IMR-90 (cell line): ENCODE measurements around the gene ESAM. TPM values are rescaled to one million over a fixed set of nuclear protein-coding genes. Genes with fewer than 3 reads are reported as not detected.

Experiments
- ATAC-seq: fragments of 200-7000 bp; cut with Tn5 transposase; 2 replicates; pipeline ENCODE4 v1.9.1; 2020; ENCODE audit warnings: low read depth, mild to moderate bottlenecking, moderate library complexity
- BruUV-seq: library from RNA; stranded (reverse); fragments of 400-500 nt; replicated peaks from 2 replicates; lab custom pipeline; 2021; lab: Mats Ljungman, UMichigan
- CTCF ChIA-PET: fragments of 300-600 bp; formaldehyde crosslinking; extraction: SDS; loops from one replicate; lab custom pipeline; 2021; ENCODE audit warnings: antibody characterized with exemption; lab: Yijun Ruan, JAX
- POLR2A ChIA-PET: fragments of 300-600 bp; sonication (Branson Sonifier 250); formaldehyde crosslinking; loops from one replicate; lab custom pipeline; 2022; ENCODE audit warnings: antibody characterized with exemption; ENCODE audit not compliant: unreplicated experiment; lab: Charles Lee
- DNase-seq: peaks from one replicate; pipeline ENCODE4 v3.0.0; 2013
- H2AFZ ChIP-seq: replicated peaks from 2 replicates; pipeline ENCODE3; 2013; ENCODE audit warnings: low read length, mild to moderate bottlenecking; ENCODE audit not compliant: poor library complexity
- H2AK5ac ChIP-seq: 2 replicates; pipeline ENCODE4 v1.6.1; 2013; ENCODE audit warnings: low read depth, low read length, inconsistent platforms
- H2AK9ac ChIP-seq: replicated peaks from 2 replicates; pipeline ENCODE3; 2013; ENCODE audit warnings: mild to moderate bottlenecking, low read depth, low read length, moderate library complexity; ENCODE audit not compliant: poor library complexity
- H2BK120ac ChIP-seq: 2 replicates; pipeline ENCODE4 v1.6.1; 2013; ENCODE audit warnings: low read depth, low read length, inconsistent platforms
- H2BK15ac ChIP-seq: 3 replicates; pipeline ENCODE4 v1.6.1; 2013; ENCODE audit warnings: low read depth, low read length, inconsistent platforms
- H2BK20ac ChIP-seq: 2 replicates; pipeline ENCODE4 v1.6.1; 2013; ENCODE audit warnings: low read depth, mild to moderate bottlenecking, inconsistent platforms, low read length, moderate library complexity
- H2BK5ac ChIP-seq: 2 replicates; pipeline ENCODE4 v1.6.1; 2013; ENCODE audit warnings: mild to moderate bottlenecking, low read depth, low read length, inconsistent platforms; ENCODE audit not compliant: poor library complexity, severe bottlenecking
- H3K14ac ChIP-seq: replicated peaks from 2 replicates; pipeline ENCODE4 v1.6.1; 2013; ENCODE audit warnings: low read depth, low read length, inconsistent platforms
- H3K18ac ChIP-seq: 2 replicates; pipeline ENCODE4 v1.6.1; 2013; ENCODE audit warnings: low read depth, low read length, control low read depth
- H3K23ac ChIP-seq: 2 replicates; pipeline ENCODE4 v1.6.1; 2013; ENCODE audit warnings: low read depth, low read length, inconsistent platforms
- H3K27ac ChIP-seq: 2 replicates; pipeline ENCODE4 v1.5.1; 2013; ENCODE audit warnings: mild to moderate bottlenecking, control low read depth, low read length; ENCODE audit not compliant: insufficient read depth
- H3K27me3 ChIP-seq: 2 replicates; pipeline ENCODE4 v1.6.1; 2013; ENCODE audit warnings: low read length; ENCODE audit not compliant: control insufficient read depth, insufficient read depth
- H3K36me3 ChIP-seq: 2 replicates; pipeline ENCODE4 v1.6.1; 2013; ENCODE audit warnings: low read length, mixed read lengths; ENCODE audit not compliant: control insufficient read depth, insufficient read depth
- H3K4ac ChIP-seq: 2 replicates; pipeline ENCODE4 v1.6.1; 2013; ENCODE audit warnings: low read depth, low read length, inconsistent platforms
- H3K4me1 ChIP-seq: 2 replicates; pipeline ENCODE4 v1.6.1; 2013; ENCODE audit warnings: low read length, mixed read lengths; ENCODE audit not compliant: control insufficient read depth, insufficient read depth
- H3K4me2 ChIP-seq: 2 replicates; pipeline ENCODE4 v1.6.1; 2013; ENCODE audit warnings: low read depth, mild to moderate bottlenecking, control low read depth, low read length, moderate library complexity
- H3K4me3 ChIP-seq: 2 replicates; pipeline ENCODE4 v1.5.1; 2013; ENCODE audit warnings: low read depth, mild to moderate bottlenecking, control low read depth, low read length, moderate library complexity; ENCODE audit not compliant: insufficient read depth
- H3K56ac ChIP-seq: 2 replicates; pipeline ENCODE4 v1.6.1; 2013; ENCODE audit warnings: low read length, inconsistent platforms; ENCODE audit not compliant: insufficient read depth; ENCODE audit errors: extremely low read depth
- H3K79me1 ChIP-seq, 2 experiments: 2 replicates each; pipeline ENCODE4 v1.6.1; 2013; ENCODE audit warnings: low read length in 2 of 2, inconsistent platforms in 1 of 2, low read depth in 1 of 2
- H3K9ac ChIP-seq: 2 replicates; pipeline ENCODE4 v1.6.1; 2013; ENCODE audit warnings: low read depth, low read length, control low read depth
- H3K9me1 ChIP-seq: 2 replicates; pipeline ENCODE4 v1.6.1; 2013; ENCODE audit warnings: low read length, inconsistent platforms; ENCODE audit not compliant: insufficient read depth
- H3K9me3 ChIP-seq: 2 replicates; pipeline ENCODE4 v1.6.1; 2013; ENCODE audit warnings: low read length; ENCODE audit not compliant: control insufficient read depth, insufficient read depth
- H4K20me1 ChIP-seq: 2 replicates; pipeline ENCODE4 v1.6.1; 2013; ENCODE audit warnings: low read length, inconsistent platforms; ENCODE audit not compliant: insufficient read depth
- H4K5ac ChIP-seq: 2 replicates; pipeline ENCODE4 v1.6.1; 2013; ENCODE audit warnings: mild to moderate bottlenecking, low read depth, low read length, control low read depth
- H4K8ac ChIP-seq, 2 experiments: 2 replicates each; pipeline ENCODE4 v1.6.1; 2013; ENCODE audit warnings: low read depth in 2 of 2, low read length in 2 of 2, control low read depth in 1 of 2, inconsistent platforms in 1 of 2
- H4K91ac ChIP-seq: 2 replicates; pipeline ENCODE4 v1.6.1; 2013; ENCODE audit warnings: low read depth, low read length, inconsistent platforms; ENCODE audit not compliant: insufficient read depth
- BHLHE40 ChIP-seq: fragments of 150-350 bp; IDR thresholded peaks from 2 replicates; pipeline ENCODE4 v1.6.1; 2016; ENCODE audit warnings: mild to moderate bottlenecking, low read depth, low read length
- CEBPB ChIP-seq: IDR thresholded peaks from 2 replicates; pipeline ENCODE4 v1.6.1; 2012; ENCODE audit warnings: low read depth, low read length, improper control_type of control experiment
- CHD1 ChIP-seq: IDR thresholded peaks from 2 replicates; pipeline ENCODE4 v1.6.1; 2012; ENCODE audit warnings: low read depth, low read length, improper control_type of control experiment
- MXI1 ChIP-seq: IDR thresholded peaks from 2 replicates; pipeline ENCODE4 v1.6.1; 2012; ENCODE audit warnings: low read depth, mild to moderate bottlenecking, low read length, moderate library complexity, borderline replicate concordance
- NFE2L2 ChIP-seq: fragments of 150-350 bp; IDR thresholded peaks from 2 replicates; pipeline ENCODE4 v1.6.1; 2016; ENCODE audit warnings: low read depth, mild to moderate bottlenecking, low read length
- USF2 ChIP-seq: fragments of 150-350 bp; IDR thresholded peaks from 2 replicates; pipeline ENCODE4 v1.6.1; 2017; ENCODE audit warnings: mild to moderate bottlenecking, antibody characterized with exemption, low read length, low read depth
- dilution Hi-C: fragments of 300-500 bp; cut with HindIII; formaldehyde crosslinking; loops from one replicate; pipeline ENCODE4 v1.14.3; 2018; ENCODE audit warnings: low sequenced_read_pairs; ENCODE audit not compliant: unreplicated experiment
- in situ Hi-C: fragments of 300-500 bp; cut with MboI; formaldehyde crosslinking; loops from 3 replicates; pipeline ENCODE4 v1.14.3; 2019; ENCODE audit warnings: low sequenced_read_pairs, inconsistent platforms, mixed read lengths
- intact Hi-C: fragments of 100-400 bp; cut with micrococcal nuclease; formaldehyde crosslinking; loops from 2 replicates; pipeline ENCODE4 v1.10.0; 2022
- polyA plus RNA-seq, 3 experiments: library from polyadenylated mRNA; depleted of rRNA; stranded (reverse); fragments of >200 nt; gene quantifications; 2 replicates each; pipeline ENCODE4 v1.2.3, GENCODE V29; 2012; ENCODE audit warnings: low replicate concordance in 1 of 3
- total RNA-seq: library from RNA; depleted of rRNA; stranded (reverse); fragments of >200 nt; gene quantifications from 2 replicates; pipeline ENCODE4 v1.2.3, GENCODE V29; 2012

ESAM gene
- total and polyA plus RNA-seq, 2 of the 4 experiments (the other 2 are of a cell fraction): under 0.01 to 0.12 TPM

- H2BK15ac ChIP-seq: no peak overlapping the region; the same call in 2 of the 3 replicates
- TF ChIP-seq USF2 (no peak), CHD1 (no peak), MXI1 (no peak), BHLHE40 (no peak), NFE2L2 (no peak), CEBPB (no peak)
- H3K79me1 ChIP-seq: no peaks in the 10 kb centered on the region
- H3K36me3 ChIP-seq: no peaks in the 10 kb centered on the region
- peak overlapping the region; percentile 68; the same call in 1 of the 2 replicates for H2BK20ac ChIP-seq
- H3K9me3 ChIP-seq: no peaks in the 10 kb centered on the region
- no peak overlapping the region for H3K27ac ChIP-seq
- ChIA-PET CTCF (interaction anchor here (1.5 kb wide), 1 partner anchor 9 kb away, joined by 3 read pairs; no protein-coding TSS in a partner anchor), POLR2A (no interaction called here)
- H3K14ac ChIP-seq: 0 out of 2 replicates have a peak overlapping the region, but pooled peaks have one; percentile 37
- no peak overlapping the region for H3K9ac ChIP-seq
- no peaks in the 10 kb centered on the region; the same call in 1 of the 2 replicates for H3K27me3 ChIP-seq
- ATAC-seq: peak; percentile 16; the same call in 1 of the 2 replicates
- H2AK9ac ChIP-seq: no peak overlapping the region
- no peak overlapping the region for H3K4me2 ChIP-seq
- H4K8ac ChIP-seq: peak overlapping the region in 1 of 2 experiments; percentile 74; a peak in 2 of 4 replicates
- dilution Hi-C loops (no loop called here), intact Hi-C loops (no loop called here), in situ Hi-C loops (no loop called here)
- no peak overlapping the region for H3K23ac ChIP-seq
- no peak for DNase-seq
- H4K91ac ChIP-seq: peak overlapping the region; percentile 32; the same call in 1 of the 2 replicates
- H3K56ac ChIP-seq: no peak overlapping the region
- 0 out of 2 replicates have a peak overlapping the region, but pooled peaks have one; percentile 65 for H3K4ac ChIP-seq
- no peak overlapping the region for H4K5ac ChIP-seq
- no peak overlapping the region for H2BK5ac ChIP-seq
- peaks cover 12% of the 10 kb centered on the region for H3K4me1 ChIP-seq
- peak overlapping the region; percentile 85 for H2AFZ ChIP-seq
- no TSS peak for BruUV-seq
- peak overlapping the region; percentile 47; the same call in 1 of the 2 replicates for H2BK120ac ChIP-seq
- peaks cover 23% of the 10 kb centered on the region for H3K9me1 ChIP-seq
- H3K4me3 ChIP-seq: no peak overlapping the region
- H2AK5ac ChIP-seq: no peak overlapping the region
- no peaks in the 10 kb centered on the region for H4K20me1 ChIP-seq
- no peak overlapping the region for H3K18ac ChIP-seq
Measured at GRCh38 chr11:124753205-124753604, 8.9 kb downstream of the ESAM start.
